Gastroesophageal sphincter (tissue), 3 donors: ENCODE results near the gene PEX26.

ENCODE experiments used
- CTCF ChIP-seq, 4 experiments: fragments of 200-600 bp in 2 of 4; fragments of 450-650 bp in 2 of 4; sonication (generic) in 1 of 4; IDR thresholded peaks; one replicate each; pipeline ENCODE4 v1.5.1; 2017 to 2019; ENCODE audit warnings: antibody characterized with exemption in 4 of 4, mild to moderate bottlenecking in 2 of 4, moderate library complexity in 2 of 4
- EP300 ChIP-seq: sonication (generic); formaldehyde crosslinking; IDR thresholded peaks from one replicate; pipeline ENCODE4 v1.6.1; 2017; ENCODE audit warnings: antibody characterized with exemption, mild to moderate bottlenecking
- POLR2A ChIP-seq, 2 donors: fragments of 450-650 bp; IDR thresholded peaks; one replicate each; pipeline ENCODE4 v1.6.1; 2017; ENCODE audit warnings: antibody characterized with exemption in 2 of 2, mild to moderate bottlenecking in 2 of 2, moderate library complexity in 1 of 2
- POLR2AphosphoS5 ChIP-seq: sonication (generic); formaldehyde crosslinking; IDR thresholded peaks from one replicate; pipeline ENCODE4 v1.6.1; 2017; ENCODE audit warnings: antibody characterized with exemption

- TF ChIP-seq CTCF (IDR thresholded peaks at IDR 0.05) (no peak), EP300 (no peak), POLR2AphosphoS5 (no peak), POLR2A (IDR thresholded peaks at IDR 0.05) (no peak)
These were observed 34.6 kb downstream of the PEX26 start for GRCh38 chr22:18112440-18112839.
